Hematopoietic multipotent progenitor cell treated with erythropoietin and hydrocortisone succinate and interleukin-3 and kit ligand, for 8 days (in vitro differentiated cells): ENCODE measurements around the gene TUBG2.

Source experiments
- DNase-seq: peaks from one replicate; pipeline ENCODE4 v3.0.0-alpha.2; 2015

TUBG2 gene

DNA sequence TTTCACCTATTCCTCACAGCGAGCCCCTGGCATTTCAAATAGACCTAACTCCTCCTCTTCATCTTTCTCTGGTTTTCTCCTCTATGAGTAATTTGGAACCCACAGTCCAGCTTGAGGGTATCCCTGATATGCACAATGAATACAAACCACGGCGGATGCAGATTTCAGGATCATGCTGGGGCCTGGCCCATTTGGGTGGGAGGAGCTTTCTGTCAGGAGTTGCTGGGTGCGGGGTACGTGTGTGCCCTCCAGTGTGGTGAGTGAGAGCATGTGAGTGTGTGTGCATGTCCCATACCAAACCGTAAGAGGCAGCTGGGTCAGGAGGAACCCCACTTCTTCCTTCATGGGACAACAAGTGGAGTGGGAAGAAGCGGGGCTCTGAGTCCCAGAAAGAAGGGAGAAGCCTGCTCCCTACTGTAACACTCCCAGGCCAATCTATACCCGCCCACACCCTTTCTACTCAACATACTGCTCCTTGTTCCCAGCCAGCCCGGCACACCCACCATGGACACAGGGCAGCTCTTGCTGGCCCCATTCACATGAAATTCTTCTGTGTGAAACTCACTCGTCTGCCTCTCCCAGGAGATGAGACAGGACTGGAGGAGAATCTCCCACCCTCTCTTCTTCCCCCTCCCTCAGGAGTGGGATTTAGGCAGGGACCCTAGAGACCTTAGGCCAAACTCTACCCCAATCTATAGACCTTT lies 41.7 kb downstream of the TUBG2 start:
- no peak for DNase-seq

DNA sequence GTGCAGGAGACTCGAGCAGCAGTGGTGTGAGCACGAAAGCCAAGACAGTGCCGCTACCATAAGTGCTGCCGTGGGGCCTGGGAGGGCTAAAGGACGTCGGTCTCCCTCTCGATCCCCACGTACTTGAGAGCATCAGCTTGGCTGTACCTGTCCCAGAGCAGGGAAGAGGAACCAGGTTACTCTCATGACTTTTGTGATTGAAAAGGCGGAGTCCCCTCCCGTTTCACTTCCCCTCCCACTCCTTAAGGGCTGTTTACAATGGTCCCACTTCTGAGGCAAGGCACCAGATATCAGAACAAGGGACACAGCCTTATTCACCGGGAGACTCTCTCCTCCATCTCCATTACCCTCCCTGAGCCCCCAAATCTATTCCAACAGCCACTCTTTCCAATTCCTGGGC lies 43.4 kb downstream of the TUBG2 start:
- no peak for DNase-seq

DNA sequence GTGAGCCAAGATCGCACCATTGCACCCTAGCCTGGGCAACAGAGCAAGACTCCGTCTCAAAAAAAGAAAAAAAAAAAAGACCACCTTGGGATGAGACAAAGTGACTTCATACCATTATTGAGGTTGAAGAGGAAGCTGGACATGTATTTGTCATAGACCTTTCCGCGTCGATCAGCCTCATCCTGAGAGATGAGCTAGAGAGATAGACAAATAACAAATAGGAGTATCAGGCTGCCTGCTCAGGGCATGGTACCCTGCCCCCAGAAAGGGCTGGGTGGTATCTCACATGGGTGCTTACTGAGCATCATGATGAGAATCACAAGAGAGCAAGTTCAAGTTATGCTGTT lies 45.4 kb downstream of the TUBG2 start:
- no peak for DNase-seq

GRCh38 chr17:42704837-42705494 lies 45.9 kb downstream of the TUBG2 start:
- DNase-seq: no peak

- peak; percentile 69 for DNase-seq
Measured at GRCh38 chr17:42706732-42707131, 47.6 kb downstream of the TUBG2 start.

DNA sequence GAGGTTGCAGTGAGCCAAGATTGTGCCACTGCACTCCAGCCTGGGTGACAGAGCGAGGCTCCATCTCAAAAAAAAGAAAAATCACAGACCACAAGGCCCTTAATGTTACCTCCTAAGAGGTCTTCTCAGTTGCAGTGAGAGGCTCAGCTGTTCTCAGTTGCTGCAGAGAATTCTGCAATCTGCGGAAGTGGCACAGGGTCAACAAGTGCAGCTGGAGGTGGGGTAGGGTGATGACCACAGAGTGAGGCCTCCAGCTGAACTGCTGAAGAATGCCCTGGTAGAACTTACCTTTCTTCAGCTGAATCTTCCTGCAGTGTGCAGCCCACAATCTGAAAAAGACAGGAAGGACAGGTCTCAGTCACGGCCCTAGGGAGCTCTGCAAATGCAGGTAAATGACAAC lies 49.5 kb downstream of the TUBG2 start:
- DNase-seq: no peak

DNA sequence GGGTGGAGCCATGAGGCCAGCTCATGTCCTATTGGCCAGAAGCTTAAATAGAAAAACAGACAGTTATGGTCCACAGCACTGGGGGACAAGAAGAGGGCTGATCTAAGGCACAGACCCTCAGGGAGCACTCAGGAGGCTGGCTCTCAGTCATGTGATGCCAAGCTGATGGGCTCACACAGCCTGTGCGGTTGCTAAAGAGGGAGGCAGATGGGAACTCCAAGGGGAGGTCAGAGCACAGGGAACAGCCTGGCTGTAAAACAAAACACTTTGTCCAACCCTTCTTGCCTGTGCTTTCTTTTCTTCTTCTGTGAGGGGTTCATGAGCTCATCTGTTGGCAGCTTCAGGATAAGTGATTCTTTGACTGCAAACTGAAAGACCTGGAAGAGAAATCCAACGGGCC lies 50.5 kb downstream of the TUBG2 start:
- no peak for DNase-seq
